ENCODE measurements around the gene SMIM45.

DNA sequence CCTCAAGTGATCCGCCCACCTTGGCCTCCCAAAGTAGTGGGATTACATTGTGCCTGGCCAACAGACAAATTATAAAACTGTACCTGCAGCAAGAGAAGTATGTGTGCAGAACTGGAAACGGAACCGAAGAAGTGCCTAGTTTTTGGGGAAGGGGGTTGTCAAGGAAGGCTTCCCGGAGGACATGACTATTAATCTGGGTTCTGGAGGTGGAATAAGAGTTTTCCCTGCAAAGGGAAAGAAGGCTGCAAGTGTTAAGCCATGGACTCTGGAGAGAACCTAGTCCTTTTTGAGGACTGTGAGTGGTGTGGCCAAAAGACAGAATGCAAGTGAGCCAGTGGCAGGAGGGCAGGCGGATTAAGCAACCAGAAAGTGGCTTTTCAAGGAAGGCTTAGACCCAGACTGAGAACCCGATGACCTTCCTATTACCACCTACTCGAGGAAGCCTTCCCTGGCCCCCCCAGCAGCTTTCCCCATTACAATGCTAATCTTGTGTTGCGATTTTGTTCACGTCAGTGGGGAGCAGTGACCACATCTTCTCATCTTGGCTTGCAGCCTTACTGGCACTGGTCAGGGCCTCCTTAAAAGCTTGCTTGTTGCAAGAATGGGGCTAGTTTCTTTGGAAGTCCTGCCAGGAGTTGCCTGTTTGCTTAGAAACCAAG, 11.6 kb downstream of the SMIM45 start:
- TF ChIP-seq POLR2A (IDR thresholded peaks at IDR 0.05; ENCODE audit: low read depth, low read length) (no peak), POU2F2 (IDR thresholded peaks at IDR 0.05; ENCODE audit: low read depth, low read length) (no peak)
